Mucosa of stomach (tissue), 1 donor: ENCODE results near the gene INKA2.
A peak's percentile ranks its signal among the peaks of the same experiment; 100 is the strongest.

Experiments used
- H3K27me3 ChIP-seq: one replicate; pipeline ENCODE4 v1.7.0; 2013; ENCODE audit warnings: mild to moderate bottlenecking, low read length; ENCODE audit not compliant: control insufficient read depth, insufficient read depth
- H3K36me3 ChIP-seq: one replicate; pipeline ENCODE4 v1.7.0; 2013; ENCODE audit warnings: low read length; ENCODE audit not compliant: control insufficient read depth, insufficient read depth
- H3K4me1 ChIP-seq: one replicate; pipeline ENCODE4 v1.7.0; 2013; ENCODE audit warnings: mild to moderate bottlenecking, low read length; ENCODE audit not compliant: control insufficient read depth, insufficient read depth
- H3K4me3 ChIP-seq: one replicate; pipeline ENCODE4 v1.7.0; 2013; ENCODE audit warnings: low read length
- H3K9ac ChIP-seq: one replicate; pipeline ENCODE4 v1.7.0; 2013; ENCODE audit warnings: mild to moderate bottlenecking, low read length, moderate library complexity
- H3K9me3 ChIP-seq: one replicate; pipeline ENCODE4 v1.7.0; 2013; ENCODE audit warnings: mild to moderate bottlenecking, low read length, moderate library complexity; ENCODE audit not compliant: control insufficient read depth
- donor health status: Pancreatic carcinoma.

Gene INKA2

DNA sequence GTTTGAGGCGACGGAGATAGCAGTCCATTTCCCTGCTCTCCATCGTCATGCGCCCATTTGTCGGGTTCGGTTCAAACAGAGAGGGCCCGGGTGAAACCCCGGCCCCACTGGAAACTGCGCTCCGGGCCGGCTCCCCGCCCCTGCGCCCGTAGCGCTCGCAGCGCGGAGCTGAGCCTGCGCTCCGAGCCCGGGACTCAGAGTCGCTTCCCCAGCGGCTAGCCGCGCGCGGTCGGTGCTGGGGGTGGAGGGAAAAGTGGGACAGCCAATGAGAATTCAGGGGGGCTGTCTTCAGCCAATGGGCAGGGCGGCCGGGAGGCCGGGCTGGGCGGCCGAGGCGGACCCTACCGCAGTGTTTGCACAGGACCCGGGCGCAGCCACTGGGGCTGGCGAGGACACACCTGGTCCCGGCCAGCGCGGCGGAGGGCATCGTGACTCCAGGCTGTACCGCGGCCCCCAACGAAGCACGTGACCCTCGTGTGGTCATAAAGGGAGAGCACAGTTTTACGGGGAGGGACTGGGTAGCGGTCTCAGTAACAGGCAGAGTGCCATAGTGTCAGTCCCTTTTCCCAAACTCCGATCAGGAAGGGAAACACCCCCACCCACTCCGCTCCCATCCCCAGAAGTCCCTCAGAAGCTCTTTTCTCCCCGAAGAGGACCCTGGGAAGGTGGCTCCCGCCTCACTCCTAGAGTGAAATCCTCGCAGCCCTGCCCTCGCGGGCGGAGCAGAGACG lies at the start of gene INKA2:
Gene INKA2 (minus strand): TSS at position 202 of the 731 bp plus-strand sequence. CDS start 153 bp downstream, at position 49.
- H3K4me1 ChIP-seq: peaks cover 25% of the 10 kb centered on the region
- peak within 1 kb of the TSS; percentile 64 for H3K9ac ChIP-seq
- no peaks in the 10 kb centered on the region for H3K36me3 ChIP-seq
- peaks cover 42% of the 10 kb centered on the region for H3K27me3 ChIP-seq
- H3K4me3 ChIP-seq: peak within 1 kb of the TSS; percentile 51
- no peaks in the 10 kb centered on the region for H3K9me3 ChIP-seq

DNA sequence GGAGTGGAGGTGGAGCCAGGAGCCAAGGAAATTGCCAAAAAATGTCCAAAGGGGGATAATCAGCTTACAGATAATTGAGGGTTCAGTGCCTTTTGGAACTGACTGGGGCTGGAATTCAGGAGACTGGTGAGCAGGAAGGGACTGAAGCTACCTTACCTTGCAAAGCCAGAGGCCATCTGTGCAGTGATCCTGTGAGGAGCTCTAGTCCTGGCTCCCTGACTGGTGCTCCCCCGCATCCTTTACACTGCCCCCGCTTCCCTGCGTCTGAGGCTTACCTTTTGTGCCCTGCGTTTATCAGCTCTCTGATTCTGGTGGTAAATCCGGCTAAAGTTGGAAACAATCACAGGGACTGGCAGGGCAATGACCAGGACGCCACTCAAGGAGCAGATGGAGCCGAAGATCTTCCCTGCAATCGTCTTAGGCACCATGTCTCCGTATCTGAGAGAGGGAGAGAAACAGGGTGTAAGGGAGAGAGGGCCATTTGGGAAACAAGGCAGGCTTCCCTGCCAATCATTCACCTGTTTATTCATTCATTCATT lies 47.5 kb upstream of the INKA2 start:
- no peaks in the 10 kb centered on the region for H3K27me3 ChIP-seq
- no peaks in the 10 kb centered on the region for H3K9me3 ChIP-seq
- H3K36me3 ChIP-seq: no peaks in the 10 kb centered on the region
- no peaks in the 10 kb centered on the region for H3K4me1 ChIP-seq
- H3K9ac ChIP-seq: no peak overlapping the region
- H3K4me3 ChIP-seq: no peak overlapping the region

DNA sequence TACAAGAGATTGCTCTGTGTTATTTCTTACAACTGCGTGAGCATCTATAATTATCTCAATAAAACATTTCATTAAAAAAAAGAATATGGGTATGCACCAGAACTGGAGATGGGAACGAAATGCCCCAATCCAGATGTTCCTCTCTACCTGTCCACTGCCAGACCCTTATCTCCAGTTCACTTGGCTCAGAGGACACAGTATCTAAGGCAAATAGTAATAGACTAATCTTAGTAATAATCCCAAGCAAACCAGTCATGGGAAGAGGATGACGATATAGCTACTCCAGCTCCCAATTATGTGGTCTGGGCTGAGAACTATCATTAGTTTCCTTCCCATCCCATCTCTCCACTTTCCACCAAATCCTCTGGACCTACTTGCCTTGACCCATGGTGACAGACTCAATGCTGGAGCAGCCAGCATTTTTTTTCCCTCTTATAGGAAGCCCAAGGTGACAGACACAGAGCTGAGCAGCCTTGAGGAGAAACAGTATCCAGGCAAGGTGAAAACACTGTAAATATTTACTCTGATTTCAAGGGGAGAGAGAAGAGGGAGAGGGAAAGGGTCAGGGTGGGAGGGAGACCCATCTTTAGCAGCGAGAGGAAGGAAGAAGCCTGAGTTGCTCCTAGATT lies 45.2 kb upstream of the INKA2 start:
- H3K36me3 ChIP-seq: no peaks in the 10 kb centered on the region
- no peaks in the 10 kb centered on the region for H3K9me3 ChIP-seq
- no peak overlapping the region for H3K4me3 ChIP-seq
- H3K27me3 ChIP-seq: no peaks in the 10 kb centered on the region
- H3K4me1 ChIP-seq: no peaks in the 10 kb centered on the region
- H3K9ac ChIP-seq: no peak overlapping the region

DNA sequence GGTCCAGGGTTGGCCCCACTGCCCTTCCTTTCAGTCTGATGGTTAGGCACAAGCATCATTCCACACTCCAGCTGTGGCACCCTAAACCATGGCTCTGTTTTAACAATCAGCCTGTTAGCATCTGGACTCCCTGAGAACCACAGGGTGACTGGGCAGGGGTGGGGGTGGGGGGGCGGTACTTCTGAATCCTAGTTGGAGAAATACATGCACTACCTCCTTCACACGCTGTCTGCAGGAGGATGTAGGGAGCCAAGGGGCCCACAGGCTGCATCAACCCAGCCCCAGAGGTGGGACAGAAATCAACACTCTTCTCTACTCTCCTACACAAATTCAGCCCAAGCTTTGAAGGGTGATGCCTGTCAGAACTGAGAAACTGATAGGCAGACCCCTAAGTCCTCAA lies 40.4 kb upstream of the INKA2 start:
- Histone ChIP-seq H3K4me1 (no peaks in the 10 kb centered on the region), H3K9me3 (no peaks in the 10 kb centered on the region), H3K36me3 (no peaks in the 10 kb centered on the region), H3K4me3 (no peak overlapping the region), H3K9ac (no peak overlapping the region), H3K27me3 (no peaks in the 10 kb centered on the region)

DNA sequence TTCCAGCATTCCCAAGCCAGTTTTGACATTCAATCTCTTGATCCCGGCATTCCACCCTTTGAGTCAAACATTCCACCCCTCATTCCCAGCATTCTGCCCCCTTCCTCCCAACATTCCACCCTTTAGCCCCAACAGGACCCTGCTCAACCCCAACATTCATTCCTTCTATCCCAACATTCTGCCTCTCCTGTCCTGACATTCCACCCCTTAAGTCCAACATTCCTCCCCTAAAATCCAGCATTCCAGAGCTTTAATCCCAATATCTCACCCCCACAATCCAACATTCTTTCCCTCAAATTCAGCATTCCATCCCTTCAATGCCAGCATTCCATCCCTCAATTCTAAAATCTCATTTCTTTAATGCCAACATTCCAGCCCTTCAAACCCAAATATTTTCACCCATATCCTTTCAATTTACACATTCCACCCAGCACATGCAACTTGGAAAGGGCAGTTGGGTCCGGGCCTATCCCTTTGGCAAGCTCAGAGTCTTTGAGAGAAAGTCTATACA lies 39.4 kb upstream of the INKA2 start:
- Histone ChIP-seq H3K4me1 (no peaks in the 10 kb centered on the region), H3K4me3 (no peak overlapping the region), H3K9me3 (no peaks in the 10 kb centered on the region), H3K27me3 (no peaks in the 10 kb centered on the region), H3K36me3 (no peaks in the 10 kb centered on the region), H3K9ac (no peak overlapping the region)

DNA sequence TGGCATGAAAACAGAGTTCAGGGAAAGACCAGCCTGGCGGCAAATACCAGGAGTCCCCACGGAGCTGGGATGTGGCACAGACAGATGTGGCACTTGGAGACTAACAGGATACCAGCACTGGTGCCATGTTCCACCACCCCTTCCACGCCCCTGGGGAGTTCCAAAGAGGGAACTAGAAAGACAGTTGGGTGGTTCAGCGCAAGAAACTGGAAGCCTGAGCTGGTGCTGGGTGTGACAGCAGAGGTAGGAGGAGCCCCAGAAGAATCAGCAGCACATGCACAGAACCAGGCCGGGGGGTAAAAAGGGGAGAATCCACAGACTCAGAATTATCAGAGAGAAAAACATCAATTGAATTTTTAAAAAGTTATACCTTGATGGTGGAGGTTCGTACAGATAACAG lies 38.9 kb upstream of the INKA2 start:
- Histone ChIP-seq H3K36me3 (no peaks in the 10 kb centered on the region), H3K9me3 (no peaks in the 10 kb centered on the region)

DNA sequence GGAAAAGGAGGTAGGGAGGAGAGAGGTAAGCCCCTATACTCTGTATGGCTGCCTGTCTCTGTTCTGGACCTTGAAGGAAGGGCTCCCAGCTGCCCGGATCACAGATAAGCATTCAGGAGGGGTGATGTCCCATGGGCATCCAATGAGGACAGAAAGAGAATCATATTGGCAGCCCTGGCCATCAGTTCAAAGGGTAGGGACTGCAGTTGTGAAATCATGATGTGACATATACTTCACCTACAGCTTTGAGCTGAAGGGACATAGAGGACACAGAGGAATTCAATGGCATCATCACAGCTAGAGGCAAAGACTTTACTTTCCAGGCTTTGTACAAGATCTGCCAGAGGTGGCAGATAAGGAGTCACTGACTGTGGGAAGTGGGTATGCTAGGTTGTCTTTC lies 38.1 kb upstream of the INKA2 start:
- no peaks in the 10 kb centered on the region for H3K9me3 ChIP-seq
- H3K4me3 ChIP-seq: no peak overlapping the region
- no peaks in the 10 kb centered on the region for H3K4me1 ChIP-seq
- H3K36me3 ChIP-seq: no peaks in the 10 kb centered on the region
- H3K9ac ChIP-seq: no peak overlapping the region
- no peaks in the 10 kb centered on the region for H3K27me3 ChIP-seq

More for the DNA sequence above, 38.9 kb upstream of the INKA2 start:
- Histone ChIP-seq H3K4me1 (no peaks in the 10 kb centered on the region), H3K4me3 (no peak overlapping the region), H3K9ac (no peak overlapping the region), H3K27me3 (no peaks in the 10 kb centered on the region)

DNA sequence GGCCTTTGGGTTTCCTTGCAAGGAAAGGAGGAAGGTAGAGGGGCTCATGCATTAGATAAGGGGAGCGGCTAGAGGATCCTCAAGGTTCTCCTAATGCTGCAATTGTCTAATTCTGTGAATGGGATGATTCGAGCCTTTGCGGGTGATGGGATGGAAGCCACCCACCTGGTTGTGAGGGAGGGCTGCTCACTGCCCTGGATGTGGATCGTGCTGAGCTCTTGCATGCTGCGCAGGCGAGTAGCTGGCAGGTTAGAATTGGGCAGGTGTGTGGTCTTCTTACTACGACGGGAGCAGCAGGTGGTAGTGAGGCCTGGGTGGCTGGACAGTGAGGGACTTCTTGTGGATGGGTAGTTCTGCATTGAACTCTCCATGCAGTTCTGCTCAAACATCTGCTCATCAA lies 37.7 kb upstream of the INKA2 start:
- H3K36me3 ChIP-seq: no peaks in the 10 kb centered on the region
- no peaks in the 10 kb centered on the region for H3K4me1 ChIP-seq
- H3K9me3 ChIP-seq: no peaks in the 10 kb centered on the region
- no peak overlapping the region for H3K9ac ChIP-seq
- no peak overlapping the region for H3K4me3 ChIP-seq
- H3K27me3 ChIP-seq: no peaks in the 10 kb centered on the region

DNA sequence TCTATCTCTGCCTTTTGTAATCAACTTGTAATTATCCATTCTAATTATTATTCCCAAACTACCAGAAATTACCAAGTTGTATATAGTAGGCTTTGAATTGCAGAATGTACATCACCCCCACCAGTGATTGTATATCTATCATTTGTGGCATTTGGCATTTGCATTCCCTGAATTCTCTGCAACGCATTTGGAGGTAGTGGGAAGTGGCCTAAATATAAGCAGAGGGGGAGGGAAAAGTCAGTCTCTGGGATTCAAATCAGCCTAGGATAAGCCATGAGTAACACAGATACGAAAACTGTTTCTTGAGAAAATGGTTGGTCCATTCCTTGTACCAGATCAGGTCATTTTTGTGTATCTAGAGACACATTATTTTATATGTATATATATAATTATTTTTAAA lies 37.2 kb upstream of the INKA2 start:
- Histone ChIP-seq H3K36me3 (no peaks in the 10 kb centered on the region), H3K9ac (no peak overlapping the region), H3K9me3 (no peaks in the 10 kb centered on the region), H3K4me3 (no peak overlapping the region), H3K4me1 (no peaks in the 10 kb centered on the region), H3K27me3 (no peaks in the 10 kb centered on the region)

DNA sequence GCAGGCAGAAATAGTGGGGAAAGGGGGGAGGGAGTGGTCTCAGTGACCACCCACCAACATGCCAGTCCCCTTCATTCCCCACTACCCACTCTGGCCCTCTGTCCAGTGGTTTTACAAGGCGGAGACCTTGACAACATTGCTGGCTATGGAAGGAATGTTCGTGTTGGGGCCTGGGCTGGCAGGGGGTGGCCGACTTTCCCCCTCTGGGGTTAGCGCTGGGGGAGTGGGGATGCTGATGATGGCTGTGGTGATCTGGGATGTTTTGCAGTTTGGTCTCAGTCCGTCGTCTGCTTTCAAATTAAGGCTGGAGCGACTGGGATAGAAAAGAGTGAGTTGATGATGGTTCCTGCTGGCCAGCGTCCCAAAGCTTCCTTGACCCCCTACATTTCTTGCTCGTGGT lies 36.8 kb upstream of the INKA2 start:
- Histone ChIP-seq H3K36me3 (no peaks in the 10 kb centered on the region), H3K9me3 (no peaks in the 10 kb centered on the region), H3K27me3 (no peaks in the 10 kb centered on the region), H3K9ac (no peak overlapping the region), H3K4me1 (no peaks in the 10 kb centered on the region), H3K4me3 (no peak overlapping the region)

DNA sequence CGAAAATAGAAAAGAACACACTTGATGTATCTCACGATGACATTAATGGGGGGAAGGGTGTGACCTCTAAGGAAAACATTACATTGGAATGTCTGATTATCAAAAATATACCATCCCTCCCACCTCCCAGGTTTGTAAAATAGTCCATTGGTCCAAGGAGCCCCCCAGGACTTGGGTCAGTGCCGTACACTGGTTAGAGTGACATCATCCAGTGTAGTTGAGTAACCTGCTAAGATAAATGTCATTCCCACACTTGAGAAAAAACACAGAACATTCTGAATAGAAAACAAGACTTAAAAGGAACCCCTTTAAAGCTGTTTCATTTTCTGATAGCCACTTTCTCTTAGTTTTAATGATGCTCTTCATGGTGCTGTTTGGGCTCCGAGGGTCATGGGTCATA lies 31.7 kb upstream of the INKA2 start:
- no peaks in the 10 kb centered on the region for H3K27me3 ChIP-seq
- H3K4me1 ChIP-seq: no peaks in the 10 kb centered on the region
- no peak overlapping the region for H3K4me3 ChIP-seq
- no peaks in the 10 kb centered on the region for H3K36me3 ChIP-seq
- H3K9ac ChIP-seq: no peak overlapping the region
- no peaks in the 10 kb centered on the region for H3K9me3 ChIP-seq

DNA sequence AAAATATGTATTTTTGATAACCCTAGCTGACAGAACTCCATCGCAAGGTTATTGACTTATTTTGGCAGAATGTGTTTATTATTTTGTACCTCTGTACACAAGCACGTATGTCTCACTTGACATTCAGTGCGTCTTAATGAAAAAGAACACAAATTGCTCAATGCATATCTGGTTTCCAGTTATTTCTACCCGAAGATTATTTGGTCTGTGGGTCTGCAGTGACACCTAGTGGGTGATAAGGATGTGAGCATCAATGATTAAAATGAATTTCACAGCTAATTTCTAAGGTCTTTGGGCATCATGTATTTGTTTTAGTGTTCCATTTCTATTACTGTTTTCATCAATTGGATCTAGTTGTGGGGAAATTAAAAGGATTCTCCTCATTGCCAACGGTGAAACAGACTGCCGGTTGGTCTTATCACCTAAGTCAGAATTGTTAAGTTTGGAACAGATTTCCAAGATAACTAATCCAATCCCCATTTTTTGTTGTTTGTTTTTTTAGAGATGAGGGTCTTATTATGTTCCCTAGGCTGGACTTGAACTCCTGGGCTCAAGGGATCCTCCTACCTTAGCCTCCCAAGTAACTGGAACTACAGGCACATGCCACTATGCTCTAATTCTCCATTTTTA lies 30.4 kb upstream of the INKA2 start:
- H3K9me3 ChIP-seq: no peaks in the 10 kb centered on the region
- no peak overlapping the region for H3K9ac ChIP-seq
- H3K4me3 ChIP-seq: no peak overlapping the region
- no peaks in the 10 kb centered on the region for H3K36me3 ChIP-seq
- no peaks in the 10 kb centered on the region for H3K4me1 ChIP-seq
- no peaks in the 10 kb centered on the region for H3K27me3 ChIP-seq
